Measurements from ENCODE around the gene AQP7. TPM values are rescaled to one million over a fixed set of nuclear protein-coding genes. Genes with fewer than 3 reads are reported as not detected.

Gene AQP7
- total and polyA plus RNA-seq, 2 donors (not counting 1 experiment from before 2014, with no cell fraction given): not detected

DNA sequence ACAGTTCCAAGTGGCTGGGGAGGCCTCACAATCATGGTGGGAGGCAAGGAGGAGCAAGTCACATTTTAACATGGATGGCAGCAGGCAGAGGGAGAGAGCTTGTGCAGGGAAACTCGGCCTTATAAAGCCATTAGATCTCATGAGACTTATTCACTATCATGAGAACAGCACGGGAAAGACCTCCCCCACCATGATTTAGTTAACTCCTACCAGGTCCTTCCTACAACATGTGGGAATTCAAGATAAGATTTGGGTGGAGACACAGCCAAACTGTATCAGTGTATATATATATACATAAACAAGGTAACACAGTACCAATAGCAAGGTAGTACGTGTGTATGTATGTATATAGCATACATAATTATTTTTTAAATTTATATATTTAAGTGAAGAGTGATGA, 61.2 kb downstream of the AQP7 start:
- H3K27ac Mint-ChIP-seq: no peak overlapping the region
- WGBS (ENCODE audit: insufficient coverage): no CpG with 5 or more reads among the region's 3 CpGs
- intact Hi-C loops (cut with micrococcal nuclease): no loop called here

DNA sequence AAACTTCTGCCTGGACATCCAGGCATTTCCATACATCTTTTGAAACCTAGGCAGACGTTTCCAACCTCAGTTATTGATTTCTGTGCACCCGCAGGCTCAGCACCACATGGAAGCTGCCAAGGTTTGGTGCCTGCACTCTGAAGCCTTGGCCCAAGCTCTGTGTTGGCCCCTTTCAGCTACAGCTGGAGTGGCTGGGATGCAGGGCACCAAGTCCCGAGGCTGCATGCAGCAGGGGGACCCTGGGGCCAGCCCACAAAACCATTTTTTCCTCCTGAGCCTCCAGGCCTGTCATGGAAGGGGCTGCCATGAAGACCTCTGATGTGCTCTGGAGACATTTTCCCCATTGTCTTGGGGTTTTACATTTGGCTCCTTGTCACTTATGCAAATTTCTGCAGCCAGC, 62.2 kb downstream of the AQP7 start:
- CTCF ChIA-PET: no interaction called here

More for the DNA sequence above, 61.2 kb downstream of the AQP7 start:
- CTCF ChIA-PET: no interaction called here
- Histone ChIP-seq H3K9me3 (ENCODE audit: control extremely low read depth in 1 of 3, control insufficient read depth in 2 of 3, insufficient read depth in 1 of 3, low read length in 2 of 3) (peaks cover 0 to 17% (median 10%) of the 10 kb centered on the region in 3 donors), H3K4me2 (replicated peaks; ENCODE audit: low read depth, low read length, poor library complexity, severe bottlenecking) (no peak overlapping the region), H3K4me1 (ENCODE audit: control insufficient read depth in 2 of 2, insufficient read depth in 2 of 2, low read length in 2 of 2) (no peaks in the 10 kb centered on the region), H4K20me1 (ENCODE audit: control insufficient read depth, insufficient read depth, low read length, poor library complexity, severe bottlenecking) (no peaks in the 10 kb centered on the region), H2AFZ (ENCODE audit: insufficient read depth, low read depth, low read length, poor library complexity, severe bottlenecking) (no peak overlapping the region), H3K4me3 (ENCODE audit: control extremely low read depth in 1 of 5, extremely low read depth in 1 of 5, insufficient read depth in 1 of 5, low read depth in 2 of 5, low read length in 4 of 5) (no peak overlapping the region), H3K9ac (ENCODE audit: low read length) (no peak overlapping the region), H3K27ac (ENCODE audit: low read length in 2 of 2) (no peak overlapping the region), H3K79me2 (ENCODE audit: control insufficient read depth, insufficient read depth, low read length) (no peaks in the 10 kb centered on the region), H3K36me3 (replicated peaks in 1 of 2; ENCODE audit: control extremely low read depth in 1 of 2, control insufficient read depth in 1 of 2, extremely low read depth in 1 of 2, insufficient read depth in 2 of 2, low read length in 1 of 2) (peaks cover 13 to 75% of the 10 kb centered on the region in 2 experiments), H3K27me3 (replicated peaks in 1 of 4; ENCODE audit: control extremely low read depth in 1 of 4, control insufficient read depth in 3 of 4, insufficient read depth in 4 of 4, low read length in 3 of 4) (no peaks in the 10 kb centered on the region)
- Mint-ChIP-seq H3K9me3 (ENCODE audit: insufficient read depth) (peaks cover 8% of the 10 kb centered on the region), H3K4me1 (no peaks in the 10 kb centered on the region), H3K4me3 (no peak overlapping the region), H3K27me3 (no peaks in the 10 kb centered on the region)
- no peak for ATAC-seq (ENCODE audit: low read depth)
- DNase-seq: no peak
- POLR2A ChIA-PET: no interaction called here
- TF ChIP-seq, protein P1, sequence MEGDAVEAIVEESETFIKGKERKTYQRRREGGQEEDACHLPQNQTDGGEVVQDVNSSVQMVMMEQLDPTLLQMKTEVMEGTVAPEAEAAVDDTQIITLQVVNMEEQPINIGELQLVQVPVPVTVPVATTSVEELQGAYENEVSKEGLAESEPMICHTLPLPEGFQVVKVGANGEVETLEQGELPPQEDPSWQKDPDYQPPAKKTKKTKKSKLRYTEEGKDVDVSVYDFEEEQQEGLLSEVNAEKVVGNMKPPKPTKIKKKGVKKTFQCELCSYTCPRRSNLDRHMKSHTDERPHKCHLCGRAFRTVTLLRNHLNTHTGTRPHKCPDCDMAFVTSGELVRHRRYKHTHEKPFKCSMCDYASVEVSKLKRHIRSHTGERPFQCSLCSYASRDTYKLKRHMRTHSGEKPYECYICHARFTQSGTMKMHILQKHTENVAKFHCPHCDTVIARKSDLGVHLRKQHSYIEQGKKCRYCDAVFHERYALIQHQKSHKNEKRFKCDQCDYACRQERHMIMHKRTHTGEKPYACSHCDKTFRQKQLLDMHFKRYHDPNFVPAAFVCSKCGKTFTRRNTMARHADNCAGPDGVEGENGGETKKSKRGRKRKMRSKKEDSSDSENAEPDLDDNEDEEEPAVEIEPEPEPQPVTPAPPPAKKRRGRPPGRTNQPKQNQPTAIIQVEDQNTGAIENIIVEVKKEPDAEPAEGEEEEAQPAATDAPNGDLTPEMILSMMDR (IDR thresholded peaks at IDR 0.05): no peak
- TF ChIP-seq EZH2 (IDR thresholded peaks at IDR 0.05; ENCODE audit: borderline replicate concordance, insufficient read depth, low read depth, low read length, poor library complexity, severe bottlenecking): no peak

More for the DNA sequence above, 62.2 kb downstream of the AQP7 start:
- H3K79me2 ChIP-seq (ENCODE audit: control insufficient read depth, insufficient read depth, low read length): no peaks in the 10 kb centered on the region
- Mint-ChIP-seq H3K4me1 (no peaks in the 10 kb centered on the region), H3K27me3 (no peaks in the 10 kb centered on the region), H3K4me3 (no peak overlapping the region), H3K27ac (no peak overlapping the region), H3K9me3 (ENCODE audit: insufficient read depth) (peaks cover 8% of the 10 kb centered on the region)
- TF ChIP-seq, protein P1 (IDR thresholded peaks at IDR 0.05): no peak
- no peak for TF ChIP-seq EZH2 (IDR thresholded peaks at IDR 0.05; ENCODE audit: borderline replicate concordance, insufficient read depth, low read depth, low read length, poor library complexity, severe bottlenecking)
- WGBS (ENCODE audit: insufficient coverage): 99% methylated on average over 3 of the region's 3 CpGs
- no peaks in the 10 kb centered on the region for H3K27me3 ChIP-seq (replicated peaks in 1 of 4; ENCODE audit: control extremely low read depth in 1 of 4, control insufficient read depth in 3 of 4, insufficient read depth in 4 of 4, low read length in 3 of 4)
- H3K27ac ChIP-seq (ENCODE audit: low read length in 2 of 2): no peak overlapping the region
- no peak overlapping the region for H2AFZ ChIP-seq (ENCODE audit: insufficient read depth, low read depth, low read length, poor library complexity, severe bottlenecking)
- H3K4me1 ChIP-seq (ENCODE audit: control insufficient read depth in 2 of 2, insufficient read depth in 2 of 2, low read length in 2 of 2): no peaks in the 10 kb centered on the region
- POLR2A ChIA-PET: no interaction called here
- no peak overlapping the region for H3K9ac ChIP-seq (ENCODE audit: low read length)
- H3K36me3 ChIP-seq (replicated peaks in 1 of 2; ENCODE audit: control extremely low read depth in 1 of 2, control insufficient read depth in 1 of 2, extremely low read depth in 1 of 2, insufficient read depth in 2 of 2, low read length in 1 of 2): peaks cover 17 to 68% of the 10 kb centered on the region in 2 experiments
- DNase-seq (no peak), ATAC-seq (ENCODE audit: low read depth) (no peak)
- intact Hi-C loops (cut with micrococcal nuclease): no loop called here
- peaks cover 0 to 17% (median 10%) of the 10 kb centered on the region in 3 donors for H3K9me3 ChIP-seq (ENCODE audit: control extremely low read depth in 1 of 3, control insufficient read depth in 2 of 3, insufficient read depth in 1 of 3, low read length in 2 of 3)
- no peaks in the 10 kb centered on the region for H4K20me1 ChIP-seq (ENCODE audit: control insufficient read depth, insufficient read depth, low read length, poor library complexity, severe bottlenecking)
- H3K4me3 ChIP-seq (ENCODE audit: control extremely low read depth in 1 of 5, extremely low read depth in 1 of 5, insufficient read depth in 1 of 5, low read depth in 2 of 5, low read length in 4 of 5): no peak overlapping the region
- H3K4me2 ChIP-seq (replicated peaks; ENCODE audit: low read depth, low read length, poor library complexity, severe bottlenecking): no peak overlapping the region

Small RNA genes within 50 kb of the gene (small RNA-seq; reads per million reads assigned to genes)
- gene AL356218.2 (ENCODE audit: insufficient read length, low read depth, low replicate concordance) (not detected), gene RF00019 (ENCODE audit: insufficient read length, low read depth, low replicate concordance) (not detected)

Other genes with a start within 250 kb of the AQP7 start
- gene B4GALT1, start 235.2 kb downstream of the AQP7 start, total RNA-seq: 197 and 201 TPM in 2 replicates
- 49.2 and 69.0 TPM in 2 replicates for gene B4GALT1, start 235.2 kb downstream of the AQP7 start, polyA plus RNA-seq
- not detected in 2 replicates for gene SPINK4, start 162.4 kb downstream of the AQP7 start, total RNA-seq
- gene SPINK4, start 162.4 kb downstream of the AQP7 start, polyA plus RNA-seq: not detected in 2 replicates
- 53.8 and 60.2 TPM in 2 replicates for gene BAG1, start 137.9 kb downstream of the AQP7 start, total RNA-seq
- gene BAG1, start 137.9 kb downstream of the AQP7 start, polyA plus RNA-seq: 19.7 and 42.8 TPM in 2 replicates
- 28.2 and 29.7 TPM in 2 replicates for gene CHMP5, start 137.5 kb downstream of the AQP7 start, total RNA-seq
- 15.3 and 20.4 TPM in 2 replicates for gene CHMP5, start 137.5 kb downstream of the AQP7 start, polyA plus RNA-seq
- 76.3 and 81.5 TPM in 2 replicates for gene NFX1, start 112.1 kb downstream of the AQP7 start, total RNA-seq
- gene NFX1, start 112.1 kb downstream of the AQP7 start, polyA plus RNA-seq: 61.3 and 67.6 TPM in 2 replicates
- 1.4 and 1.8 TPM in 2 replicates for gene AQP3, start 45.0 kb upstream of the AQP7 start, total RNA-seq
- 10.0 and 11.4 TPM in 2 replicates for gene AQP3, start 45.0 kb upstream of the AQP7 start, polyA plus RNA-seq
- gene NOL6, start 71.4 kb upstream of the AQP7 start, total RNA-seq: 31.8 and 31.9 TPM in 2 replicates
- gene NOL6, start 71.4 kb upstream of the AQP7 start, polyA plus RNA-seq: 36.5 and 40.1 TPM in 2 replicates
- gene ANKRD18B, start 121.7 kb upstream of the AQP7 start, total RNA-seq: not detected in 2 replicates
- gene ANKRD18B, start 121.7 kb upstream of the AQP7 start, polyA plus RNA-seq: not detected in 2 replicates

Measured in B cell (primary cell).